ENCODE measurements around the gene IRF2.

IRF2 gene

GRCh38 chr4:184356366-184356765, 118.0 kb downstream of the IRF2 start:
- TF ChIP-seq ZFX (IDR thresholded peaks at IDR 0.05; ENCODE audit: borderline replicate concordance) (no peak), CTCF (IDR thresholded peaks at IDR 0.05) (no peak)
- no peak overlapping the region for H3K27ac ChIP-seq

DNA sequence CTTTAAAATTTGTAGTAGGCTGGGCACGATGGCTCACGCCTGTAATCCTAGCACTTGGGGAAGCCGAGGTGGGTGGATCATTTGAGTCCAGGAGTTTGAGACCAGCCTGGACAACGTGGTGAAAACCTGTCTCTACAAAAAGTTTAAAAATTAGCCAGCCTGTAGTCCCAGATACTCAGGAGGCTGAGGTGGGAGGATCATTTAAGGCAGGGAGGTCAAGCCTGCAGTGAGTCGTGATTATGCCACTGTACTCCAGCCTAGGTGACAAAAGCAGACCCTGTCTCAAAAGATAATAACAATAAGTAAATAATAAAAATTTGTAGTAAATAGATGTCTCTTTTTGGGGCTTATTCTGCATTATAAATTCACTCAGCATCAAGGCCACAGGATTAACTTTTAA, 118.5 kb downstream of the IRF2 start:
- H3K27ac ChIP-seq, result no peak overlapping the region

GRCh38 chr4:184355111-184355604, 119.2 kb downstream of the IRF2 start:
- H3K27ac ChIP-seq, result no peak overlapping the region
- TF ChIP-seq ZFX (IDR thresholded peaks at IDR 0.05; ENCODE audit: borderline replicate concordance) (no peak), CTCF (IDR thresholded peaks at IDR 0.05) (no peak)

More for the DNA sequence above, 118.5 kb downstream of the IRF2 start:
- TF ChIP-seq ZFX (IDR thresholded peaks at IDR 0.05; ENCODE audit: borderline replicate concordance) (no peak), CTCF (IDR thresholded peaks at IDR 0.05) (no peak)

DNA sequence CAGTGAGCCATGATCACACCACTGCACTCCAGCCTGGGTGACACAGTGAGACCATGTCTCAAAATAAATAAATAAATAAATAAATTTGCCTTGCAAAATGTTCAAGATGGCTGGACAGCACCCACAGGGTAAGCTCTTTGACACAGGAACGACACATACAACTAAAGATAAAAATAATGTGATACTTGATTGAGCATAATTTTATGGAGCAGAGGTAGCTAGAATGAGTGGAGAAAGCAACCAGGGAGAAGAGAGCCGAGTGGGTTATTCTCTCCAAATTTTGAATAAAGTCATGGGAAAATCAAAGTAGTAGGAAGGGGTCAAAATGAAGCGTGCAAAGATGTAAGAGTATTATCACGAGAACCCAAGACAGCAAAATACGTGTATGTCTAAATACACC, 121.5 kb downstream of the IRF2 start:
- TF ChIP-seq ZFX (IDR thresholded peaks at IDR 0.05; ENCODE audit: borderline replicate concordance), result no peak
- no peak for TF ChIP-seq CTCF (IDR thresholded peaks at IDR 0.05)
- no peak overlapping the region for H3K27ac ChIP-seq

DNA sequence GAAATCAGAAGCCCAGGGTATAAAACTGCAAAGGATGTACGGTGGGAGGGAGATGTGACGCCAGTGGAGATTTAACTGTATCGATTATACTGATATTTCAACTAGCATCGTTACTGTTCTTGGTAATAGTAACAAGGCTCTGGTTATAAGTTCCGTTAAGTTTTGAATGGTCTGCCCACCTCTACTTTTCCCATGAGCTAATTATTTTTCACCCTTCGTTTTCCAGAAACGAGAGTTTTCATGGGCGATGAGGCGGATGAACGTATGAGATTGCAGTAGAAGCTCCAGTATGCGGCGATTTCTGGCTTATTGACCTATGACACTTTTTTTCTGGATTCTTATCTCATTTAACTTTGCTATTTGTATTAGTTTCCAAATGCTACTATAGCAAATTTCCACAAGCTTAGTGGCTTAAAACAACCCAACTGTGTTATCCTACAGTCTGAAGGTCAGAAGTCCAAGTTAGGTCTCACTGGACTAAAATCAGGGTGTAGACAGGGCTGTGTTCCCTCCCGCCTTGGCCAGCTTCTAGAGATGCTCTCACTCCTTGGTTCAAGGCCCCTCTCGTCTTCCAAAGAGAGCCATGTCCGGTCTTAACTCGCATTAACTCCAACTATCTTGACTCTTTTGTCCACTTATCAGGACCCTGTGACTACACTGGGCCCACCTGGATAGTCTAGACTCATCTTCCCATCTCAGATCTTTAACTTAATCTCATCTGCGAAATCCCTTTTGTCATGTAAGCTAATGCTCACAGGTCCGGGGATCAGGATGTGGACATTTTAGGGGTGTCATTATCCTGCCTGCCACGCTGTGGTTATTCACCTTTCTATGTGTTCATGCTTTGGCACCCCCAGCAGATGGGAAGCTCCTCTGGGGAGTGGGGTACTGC, 122.5 kb downstream of the IRF2 start:
- no peak overlapping the region for H3K27ac ChIP-seq
- TF ChIP-seq ZFX (IDR thresholded peaks at IDR 0.05; ENCODE audit: borderline replicate concordance) (no peak), CTCF (IDR thresholded peaks at IDR 0.05) (no peak)

DNA sequence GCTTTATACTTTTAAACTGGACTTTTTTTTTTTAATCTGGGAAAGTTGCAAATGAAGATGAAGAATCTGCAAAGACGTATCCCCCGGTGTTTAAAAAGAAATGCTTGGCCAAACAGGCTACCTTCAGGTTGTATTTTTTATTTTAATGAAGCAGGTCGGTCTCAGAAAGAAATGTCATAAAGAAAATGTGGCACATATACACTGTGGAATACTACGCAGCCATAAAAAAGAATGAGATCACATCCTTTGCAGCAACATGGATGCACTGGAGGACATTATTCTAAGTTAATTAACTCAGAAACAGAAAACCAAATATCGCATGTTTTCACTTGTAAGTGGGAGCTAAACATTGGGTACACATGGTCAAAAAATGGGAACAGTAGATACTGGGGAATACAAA, 123.4 kb downstream of the IRF2 start:
- TF ChIP-seq ZFX (IDR thresholded peaks at IDR 0.05; ENCODE audit: borderline replicate concordance) (no peak), CTCF (IDR thresholded peaks at IDR 0.05) (no peak)
- no peak overlapping the region for H3K27ac ChIP-seq

- TF ChIP-seq ZFX (IDR thresholded peaks at IDR 0.05; ENCODE audit: borderline replicate concordance) (no peak), CTCF (IDR thresholded peaks at IDR 0.05) (no peak)
- H3K27ac ChIP-seq, result no peak overlapping the region
These were observed 124.0 kb downstream of the IRF2 start for GRCh38 chr4:184350213-184350817.

All from 22Rv1 (cell line).